PC-9 (cell line): Measurements from ENCODE around the gene TTC31.

ENCODE experiments used
- CTCF ChIP-seq: fragments of 200-600 bp; sonication (generic); conservative IDR thresholded peaks from 2 replicates; pipeline ENCODE4 v1.6.1; 2017; ENCODE audit warnings: mixed run types, antibody characterized with exemption, mild to moderate bottlenecking, moderate library complexity
- EZH2 ChIP-seq: fragments of 200-600 bp; sonication (generic); IDR thresholded peaks from 2 replicates; pipeline ENCODE4 v1.8.0; 2017; ENCODE audit warnings: antibody characterized with exemption, low read depth

- TF ChIP-seq CTCF: no peak
- no peak for TF ChIP-seq EZH2
Measured at GRCh38 chr2:74514368-74515270, 31.7 kb downstream of the TTC31 start, which contains the start of gene TLX2.
